HUES6 (cell line): ENCODE data around the gene SLC16A7.
"Not testable (repeated sequence)": the region's sequence is repeated elsewhere in the genome, so short reads cannot be mapped to it uniquely, and the experiment has no call there.

Experiments
- H3K27ac ChIP-seq: 2 replicates; pipeline ENCODE4 v1.7.0; 2013; ENCODE audit warnings: low read depth, mild to moderate bottlenecking, low read length, inconsistent platforms
- H3K27me3 ChIP-seq: 2 replicates; pipeline ENCODE4 v1.6.1; 2013; ENCODE audit warnings: low read length; ENCODE audit not compliant: control insufficient read depth, insufficient read depth
- H3K36me3 ChIP-seq: 2 replicates; pipeline ENCODE4 v1.6.1; 2013; ENCODE audit warnings: low read length; ENCODE audit not compliant: control insufficient read depth, insufficient read depth
- H3K4me1 ChIP-seq: 2 replicates; pipeline ENCODE4 v1.6.1; 2013; ENCODE audit warnings: low read length; ENCODE audit not compliant: control insufficient read depth, insufficient read depth
- H3K4me3 ChIP-seq: 2 replicates; pipeline ENCODE4 v1.5.1; 2013; ENCODE audit warnings: low read depth, low read length
- H3K9ac ChIP-seq: one replicate; pipeline ENCODE4 v1.6.1; 2013; ENCODE audit warnings: mild to moderate bottlenecking, low read length
- H3K9me3 ChIP-seq: 2 replicates; pipeline ENCODE4 v1.6.1; 2013; ENCODE audit warnings: low read depth, low read length; ENCODE audit not compliant: control insufficient read depth, insufficient read depth

The SLC16A7 gene

DNA sequence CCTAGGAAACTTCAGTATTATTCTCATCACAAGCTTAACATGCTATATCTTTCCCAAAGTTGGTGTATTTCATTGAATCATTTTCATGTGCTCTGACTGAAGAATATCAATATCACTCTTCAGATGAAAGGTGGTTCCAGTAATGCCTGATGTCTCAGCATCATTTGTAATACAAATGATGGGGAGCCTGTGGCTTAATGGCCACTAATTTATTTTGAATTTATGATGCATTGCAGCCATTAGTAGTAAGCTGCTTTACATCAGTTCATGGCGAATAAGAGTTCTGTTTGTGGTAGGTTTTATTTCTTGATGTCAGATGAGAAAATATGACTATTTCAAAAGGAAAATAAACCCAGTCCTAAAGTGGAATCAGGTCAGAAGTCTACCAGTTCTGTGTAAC lies 139.4 kb downstream of the SLC16A7 start:
- H3K4me3 ChIP-seq, result no peak overlapping the region
- H3K4me1 ChIP-seq, result peaks cover 8% of the 10 kb centered on the region; the same call in 1 of the 2 replicates
- no peaks in the 10 kb centered on the region for H3K9me3 ChIP-seq
- no peak overlapping the region for H3K27ac ChIP-seq
- no peaks in the 10 kb centered on the region for H3K27me3 ChIP-seq
- no peaks in the 10 kb centered on the region for H3K36me3 ChIP-seq
- no peak overlapping the region for H3K9ac ChIP-seq

DNA sequence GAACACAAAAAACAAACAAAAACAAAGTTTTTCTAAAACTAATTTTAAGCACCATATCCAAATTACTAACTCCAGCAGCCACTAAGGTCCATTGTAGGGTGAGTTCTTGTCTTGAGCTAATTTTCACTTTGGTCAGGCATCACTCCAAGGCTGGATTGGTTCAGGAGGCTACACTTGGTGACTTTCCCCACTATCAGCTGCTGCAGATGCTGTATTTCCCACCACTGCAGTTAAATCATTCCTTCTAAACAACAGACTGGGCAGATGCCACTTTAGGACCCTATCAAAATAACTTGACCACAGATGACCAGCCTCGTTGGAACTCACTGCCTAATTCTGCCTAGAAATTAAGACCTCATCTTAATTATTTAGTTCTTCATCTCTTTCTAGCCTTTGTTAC lies 140.5 kb downstream of the SLC16A7 start:
- Histone ChIP-seq H3K27me3 (no peaks in the 10 kb centered on the region), H3K4me3 (no peak overlapping the region), H3K9ac (no peak overlapping the region), H3K27ac (no peak overlapping the region), H3K9me3 (no peaks in the 10 kb centered on the region), H3K4me1 (peaks cover 8% of the 10 kb centered on the region; the same call in 1 of the 2 replicates), H3K36me3 (no peaks in the 10 kb centered on the region)

DNA sequence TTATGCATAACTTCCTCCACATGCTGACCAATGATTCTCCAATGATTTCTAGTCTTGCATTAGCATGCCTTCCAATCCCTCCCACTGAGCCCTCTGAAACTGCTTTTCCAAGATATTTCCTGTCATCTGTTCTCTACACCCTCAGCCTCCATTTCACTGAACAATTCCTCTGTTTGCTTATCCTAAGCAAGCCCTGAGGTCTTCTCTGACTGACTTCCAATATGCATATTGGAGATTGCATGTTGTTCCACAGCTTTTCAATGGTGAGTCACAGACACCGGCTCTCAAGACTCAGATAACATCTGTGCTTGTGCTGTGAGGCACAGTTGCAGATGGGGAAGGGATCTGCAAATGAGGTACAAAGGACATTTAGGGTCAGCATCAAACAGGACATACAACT lies 141.0 kb downstream of the SLC16A7 start:
- H3K36me3 ChIP-seq, result no peaks in the 10 kb centered on the region
- no peak overlapping the region for H3K4me3 ChIP-seq

DNA sequence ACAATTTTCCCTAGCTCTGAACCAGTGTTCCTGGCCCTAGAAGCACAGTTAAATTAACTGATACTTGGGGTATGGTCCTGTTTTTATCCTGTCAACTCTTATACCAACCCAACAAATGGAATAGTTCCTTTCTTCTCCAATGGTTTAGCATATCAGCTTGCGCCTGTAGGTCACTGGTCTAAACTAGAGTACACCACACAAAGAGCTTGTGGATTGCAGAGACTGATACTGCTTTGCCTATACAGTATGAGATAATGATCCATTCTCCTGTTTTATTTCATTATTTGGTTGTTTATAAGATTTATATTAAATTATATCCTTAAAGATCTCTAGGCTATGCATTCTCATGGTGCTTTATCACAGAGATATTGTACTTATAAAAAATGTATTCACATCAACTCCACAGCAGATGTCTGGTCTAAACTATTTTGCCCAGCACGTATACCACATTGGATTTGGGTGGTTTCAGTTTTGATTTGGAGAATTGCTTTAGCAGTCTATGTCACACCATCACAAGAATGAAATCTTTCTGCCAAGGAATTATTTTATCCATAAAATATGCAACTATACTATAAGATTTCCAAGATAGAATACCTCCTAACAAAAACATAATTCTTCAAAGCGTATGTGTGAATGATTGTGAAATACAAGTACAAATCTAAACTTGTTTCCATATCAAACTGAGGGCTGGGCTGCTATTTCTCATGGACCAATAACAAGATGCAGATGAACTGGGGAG lies 142.1 kb downstream of the SLC16A7 start:
- H3K4me1 ChIP-seq, result peaks cover 8% of the 10 kb centered on the region; the same call in 1 of the 2 replicates
- no peaks in the 10 kb centered on the region for H3K36me3 ChIP-seq
- no peaks in the 10 kb centered on the region for H3K27me3 ChIP-seq
- H3K9ac ChIP-seq, result no peak overlapping the region
- H3K4me3 ChIP-seq, result no peak overlapping the region
- H3K9me3 ChIP-seq, result no peaks in the 10 kb centered on the region
- H3K27ac ChIP-seq, result no peak overlapping the region

More for the DNA sequence above, 141.0 kb downstream of the SLC16A7 start:
- Histone ChIP-seq H3K27ac (no peak overlapping the region), H3K9ac (no peak overlapping the region), H3K4me1 (peaks cover 8% of the 10 kb centered on the region; the same call in 1 of the 2 replicates), H3K27me3 (no peaks in the 10 kb centered on the region), H3K9me3 (no peaks in the 10 kb centered on the region)

DNA sequence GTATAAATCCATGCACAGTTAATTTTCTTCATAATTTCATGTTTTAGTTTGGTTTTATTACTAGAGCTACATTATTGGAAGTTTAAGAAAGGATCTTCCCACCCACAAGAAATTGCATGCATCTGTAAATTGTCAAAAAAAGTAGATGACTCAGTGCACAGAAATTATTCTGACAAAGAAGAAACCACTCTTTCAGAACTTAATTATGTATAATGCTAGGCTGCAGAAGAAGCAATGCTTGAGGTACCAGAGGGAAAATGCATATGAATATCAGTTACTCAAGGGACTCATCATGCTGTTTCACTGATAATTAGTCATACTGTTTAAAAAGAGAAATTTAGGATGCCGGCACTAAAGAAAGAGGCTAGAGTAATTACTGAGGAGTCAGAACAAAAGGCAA lies 147.0 kb downstream of the SLC16A7 start:
- Histone ChIP-seq H3K9me3 (no peaks in the 10 kb centered on the region), H3K4me3 (no peak overlapping the region), H3K27me3 (no peaks in the 10 kb centered on the region), H3K9ac (no peak overlapping the region), H3K4me1 (no peaks in the 10 kb centered on the region), H3K36me3 (no peaks in the 10 kb centered on the region), H3K27ac (no peak overlapping the region)

DNA sequence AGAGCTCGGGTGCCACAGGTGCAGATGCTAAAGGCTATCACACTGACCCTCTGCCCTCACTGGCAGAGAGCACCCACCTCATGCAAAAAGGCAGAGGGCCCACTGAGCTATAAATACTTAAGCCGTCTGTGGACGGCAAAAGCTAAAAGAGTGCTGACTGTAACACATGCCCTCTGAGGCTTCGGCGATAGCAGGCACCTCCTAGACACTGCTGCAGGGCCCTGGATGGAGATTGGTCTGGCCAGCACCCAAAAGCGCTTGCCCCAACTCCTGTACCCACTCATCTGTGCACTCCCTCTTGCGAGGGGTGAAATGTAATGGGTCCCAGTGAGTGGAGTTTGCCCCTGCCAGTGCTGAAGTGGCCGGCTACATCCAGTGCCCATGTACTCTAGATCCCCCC lies 148.7 kb downstream of the SLC16A7 start:
- H3K4me1 ChIP-seq, result no peaks in the 10 kb centered on the region
- H3K9ac ChIP-seq, result no peak overlapping the region
- H3K4me3 ChIP-seq, result no peak overlapping the region
- no peaks in the 10 kb centered on the region for H3K36me3 ChIP-seq
- no peaks in the 10 kb centered on the region for H3K27me3 ChIP-seq
- no peak overlapping the region for H3K27ac ChIP-seq
- no peaks in the 10 kb centered on the region for H3K9me3 ChIP-seq

DNA sequence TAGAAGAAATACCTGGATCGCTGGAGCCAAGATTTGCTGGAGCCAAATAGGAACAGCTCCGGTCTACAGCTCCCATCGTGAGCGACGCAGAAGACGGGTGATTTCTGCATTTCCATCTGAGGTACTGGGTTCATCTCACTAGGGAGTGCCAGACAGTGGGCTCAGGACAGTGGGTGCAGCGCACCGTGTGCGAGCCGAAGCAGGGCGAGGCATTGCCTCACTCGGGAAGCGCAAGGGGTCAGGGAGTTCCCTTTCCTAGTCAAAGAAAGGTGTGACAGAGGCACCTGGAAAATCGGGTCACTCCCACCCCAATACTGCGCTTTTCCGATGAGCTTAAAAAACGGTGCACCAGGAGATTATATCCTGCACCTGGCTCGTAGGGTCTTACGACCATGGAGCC lies 155.3 kb downstream of the SLC16A7 start:
- H3K27me3 ChIP-seq, H3K36me3 ChIP-seq, H3K9ac ChIP-seq, H3K4me1 ChIP-seq, H3K27ac ChIP-seq, H3K9me3 ChIP-seq, H3K4me3 ChIP-seq: not testable (repeated sequence)

DNA sequence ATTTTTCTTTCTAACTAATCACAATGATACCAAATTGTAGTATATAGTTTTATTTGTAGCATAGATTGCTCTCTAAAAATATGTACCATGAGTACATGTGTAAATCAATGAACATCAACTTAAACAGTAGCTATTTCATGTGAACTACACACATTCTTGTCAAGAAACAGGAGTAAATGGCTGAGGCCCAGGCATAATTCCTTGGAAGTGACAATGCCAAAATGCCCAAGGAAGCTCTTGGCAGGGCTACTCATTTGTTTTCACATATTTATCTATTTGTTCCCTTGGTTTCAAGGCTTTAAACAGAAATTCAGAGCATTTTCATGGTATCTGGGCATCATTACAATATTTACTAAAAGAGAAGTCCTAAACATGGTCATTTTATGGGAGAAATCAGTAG lies 165.7 kb downstream of the SLC16A7 start:
- Histone ChIP-seq H3K27ac (no peak overlapping the region), H3K9me3 (no peaks in the 10 kb centered on the region), H3K36me3 (no peaks in the 10 kb centered on the region), H3K27me3 (no peaks in the 10 kb centered on the region), H3K9ac (no peak overlapping the region), H3K4me1 (no peaks in the 10 kb centered on the region), H3K4me3 (no peak overlapping the region)

DNA sequence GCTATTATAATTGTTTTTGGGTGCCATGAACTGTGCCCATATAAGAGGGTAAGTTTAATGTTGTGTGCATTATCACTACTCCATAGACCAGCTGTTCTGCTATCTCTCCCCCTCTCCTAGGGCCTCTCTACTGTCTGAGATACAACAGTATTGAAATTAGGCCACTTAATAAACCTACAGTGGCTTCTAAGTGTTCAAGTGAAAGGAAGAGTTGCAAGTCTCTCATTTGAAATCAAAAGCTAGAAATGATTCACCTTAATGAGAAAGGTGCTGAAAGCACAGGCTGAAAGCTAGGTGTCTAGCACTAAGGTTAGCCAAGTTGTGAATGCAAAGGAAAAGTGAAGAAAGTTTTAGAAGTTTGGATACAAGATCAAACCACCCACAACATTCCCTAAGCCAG lies 168.0 kb downstream of the SLC16A7 start:
- no peak overlapping the region for H3K27ac ChIP-seq
- H3K36me3 ChIP-seq, result no peaks in the 10 kb centered on the region
- H3K9me3 ChIP-seq, result peaks cover 5% of the 10 kb centered on the region; the same call in 1 of the 2 replicates
- H3K27me3 ChIP-seq, result no peaks in the 10 kb centered on the region
- H3K4me3 ChIP-seq, result no peak overlapping the region
- H3K9ac ChIP-seq, result no peak overlapping the region
- no peaks in the 10 kb centered on the region for H3K4me1 ChIP-seq

DNA sequence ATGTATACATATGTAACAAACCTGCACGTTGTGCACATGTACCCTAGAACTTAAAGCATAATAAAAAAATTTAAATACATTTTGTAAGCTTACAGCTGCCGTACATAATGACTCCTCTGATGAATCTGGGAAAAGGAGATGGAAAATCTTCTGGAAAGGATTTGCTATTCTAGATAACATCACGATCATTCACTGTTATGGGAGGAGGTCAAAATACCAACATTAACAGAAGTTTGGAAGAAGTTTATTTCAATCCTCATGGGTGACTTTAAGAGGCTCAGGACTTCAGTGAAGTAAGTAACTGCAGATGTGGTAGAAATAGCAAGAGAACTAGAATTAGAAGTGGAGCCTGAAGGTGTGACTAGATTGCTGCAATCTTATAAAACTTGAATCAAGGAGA lies 172.2 kb downstream of the SLC16A7 start:
- H3K36me3 ChIP-seq, result no peaks in the 10 kb centered on the region
- H3K9ac ChIP-seq, result no peak overlapping the region
- H3K4me3 ChIP-seq, result no peak overlapping the region
- H3K9me3 ChIP-seq, result peaks cover 5% of the 10 kb centered on the region; the same call in 1 of the 2 replicates
- H3K4me1 ChIP-seq, result no peaks in the 10 kb centered on the region
- no peak overlapping the region for H3K27ac ChIP-seq
- H3K27me3 ChIP-seq, result no peaks in the 10 kb centered on the region

DNA sequence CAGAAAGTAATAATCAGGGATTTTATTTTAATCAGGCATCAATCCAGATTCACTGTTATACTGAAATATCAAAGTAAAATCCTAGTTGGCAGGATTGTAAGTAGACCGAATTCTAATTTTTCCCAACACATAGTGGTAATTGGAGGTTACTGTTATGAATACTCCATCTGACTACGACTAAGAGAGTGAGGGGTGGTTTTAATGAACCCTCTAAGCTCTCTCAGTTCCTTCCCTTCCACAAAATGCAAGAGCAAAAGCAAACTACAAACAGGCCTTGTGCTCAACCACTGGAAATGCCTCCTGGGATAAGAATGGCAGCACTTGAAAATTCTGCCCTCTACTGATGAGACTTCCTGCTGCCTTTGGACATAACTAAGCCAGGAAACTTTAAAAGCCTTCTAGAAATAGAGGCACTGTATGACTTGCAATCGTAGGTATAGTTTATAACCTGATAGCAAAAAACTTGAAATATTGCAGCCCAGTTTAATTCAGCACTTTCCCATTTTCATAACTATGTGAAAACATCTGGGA lies 184.8 kb downstream of the SLC16A7 start:
- no peaks in the 10 kb centered on the region for H3K9me3 ChIP-seq
- no peak overlapping the region for H3K27ac ChIP-seq
- H3K36me3 ChIP-seq, result no peaks in the 10 kb centered on the region
- no peaks in the 10 kb centered on the region for H3K4me1 ChIP-seq
- H3K4me3 ChIP-seq, result no peak overlapping the region
- H3K27me3 ChIP-seq, result no peaks in the 10 kb centered on the region
- H3K9ac ChIP-seq, result no peak overlapping the region
